Stimulated activated CD4-positive, alpha-beta T cell treated with anti-CD3 and anti-CD28 coated beads, Interleukin-4, amount 100 ng/mL, for 1 hour (primary cell): Measurements from ENCODE around the gene SCARF1.

Source experiments
- DNase-seq: peaks from one replicate; pipeline ENCODE4 v3.0.0-alpha.2; 2020

Gene SCARF1

DNA sequence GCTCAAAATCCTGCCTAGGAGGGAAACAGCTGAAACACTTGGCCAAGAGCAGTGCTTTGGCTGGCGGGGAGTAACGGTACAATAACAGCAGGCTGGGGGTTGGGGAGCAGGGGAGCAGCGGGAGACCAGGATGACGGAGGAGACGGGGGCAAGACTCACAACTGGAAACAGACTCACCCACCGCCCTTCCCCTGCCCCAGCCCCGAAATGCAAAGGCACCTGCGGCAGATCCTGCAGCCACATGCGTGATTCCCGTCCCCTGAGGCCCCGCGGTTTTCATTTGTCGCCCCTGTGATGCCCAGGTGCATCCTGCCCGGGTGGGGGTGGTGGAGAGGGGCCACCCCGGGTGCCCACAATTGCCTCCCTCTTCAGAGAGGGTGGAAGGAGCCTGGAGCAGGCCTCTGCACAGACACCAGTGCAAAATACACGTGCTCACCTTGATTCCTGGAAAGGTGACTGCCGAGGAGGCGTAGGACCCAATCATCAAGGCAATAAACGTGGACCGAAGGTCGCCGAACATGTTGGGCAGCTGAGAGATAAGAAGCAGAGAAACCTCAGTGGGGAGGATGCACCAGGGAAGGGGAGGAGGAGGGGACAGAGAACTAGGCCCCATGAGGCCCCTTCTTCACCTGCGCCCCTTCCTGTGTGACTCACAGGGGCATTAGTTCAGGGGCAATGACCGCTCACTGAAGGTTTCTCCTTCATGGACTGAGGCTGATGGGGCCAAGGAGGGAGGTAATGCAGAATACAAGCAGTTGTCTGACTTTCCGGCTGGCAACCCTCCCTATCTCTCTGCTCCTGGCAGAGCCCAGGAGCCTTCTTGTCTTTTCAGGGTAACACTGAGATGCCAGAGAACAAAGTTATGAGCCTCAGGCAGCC is 52.5 kb downstream of the SCARF1 start:
- no peak for DNase-seq

DNA sequence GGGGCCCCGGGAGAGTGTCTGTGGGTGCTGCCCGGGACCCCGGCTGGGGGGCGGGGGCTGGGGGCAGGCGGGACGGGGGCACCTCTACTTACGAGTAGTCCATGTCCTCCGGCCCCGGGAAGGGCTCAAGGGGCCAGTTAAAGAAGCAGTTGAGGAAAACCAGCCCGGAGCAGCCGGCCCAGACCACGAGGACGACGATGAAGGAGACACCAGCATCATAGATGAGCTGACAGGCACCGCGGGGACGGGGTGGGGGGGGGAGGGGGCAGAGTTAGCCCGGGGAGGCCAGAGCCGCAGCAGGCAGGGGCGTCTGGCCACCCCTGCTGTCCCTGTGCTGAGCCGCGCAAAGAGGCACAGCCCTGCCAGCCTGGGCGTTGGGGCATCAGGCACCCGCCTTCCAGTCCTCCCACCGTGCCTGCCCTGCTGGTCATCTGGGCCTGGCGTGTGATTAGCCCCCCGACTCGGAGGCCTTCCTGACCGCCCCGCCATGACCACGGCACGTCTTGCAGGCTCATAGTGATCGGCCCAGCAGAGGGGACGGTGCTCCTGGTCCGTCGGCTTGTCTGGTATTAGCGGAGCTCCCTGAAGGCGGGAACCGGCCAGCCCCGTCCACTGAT is 54.0 kb downstream of the SCARF1 start:
- DNase-seq, result no peak

DNA sequence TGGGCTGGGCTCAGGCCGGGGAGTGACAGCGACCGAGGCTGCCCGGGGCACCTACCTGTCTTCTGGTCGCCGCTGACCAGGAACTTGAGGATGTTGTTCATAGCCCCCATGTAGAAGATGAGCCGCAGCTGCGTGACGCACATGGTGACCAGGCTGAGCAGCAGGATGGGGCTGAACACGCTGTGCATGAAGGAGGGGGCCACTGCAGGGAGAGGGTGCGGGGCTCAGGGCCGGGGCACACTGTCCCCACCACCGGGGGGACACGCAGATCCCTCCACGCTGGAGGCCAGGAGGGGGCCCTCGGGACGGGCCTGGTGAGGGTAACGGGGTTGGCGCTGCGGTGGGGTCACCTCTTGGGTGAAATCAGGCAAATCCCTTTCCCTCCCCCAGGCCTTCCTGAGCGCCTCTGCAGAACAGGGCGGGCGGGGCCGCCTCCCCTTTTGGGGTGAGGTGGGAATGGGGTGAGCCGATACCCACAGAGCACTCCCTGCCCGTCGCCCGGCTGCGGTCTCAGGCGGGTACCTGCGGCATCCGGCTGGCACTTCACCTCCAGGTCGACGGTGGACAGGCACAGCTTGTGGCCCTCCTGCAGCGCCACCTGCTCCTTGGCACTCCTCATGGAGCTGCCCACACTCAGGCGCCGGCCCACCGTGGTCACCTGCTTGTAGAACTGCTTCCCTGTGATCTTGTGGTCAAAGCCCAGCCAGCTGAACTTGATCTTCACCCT is 54.6 kb downstream of the SCARF1 start:
- DNase-seq, result no peak

DNA sequence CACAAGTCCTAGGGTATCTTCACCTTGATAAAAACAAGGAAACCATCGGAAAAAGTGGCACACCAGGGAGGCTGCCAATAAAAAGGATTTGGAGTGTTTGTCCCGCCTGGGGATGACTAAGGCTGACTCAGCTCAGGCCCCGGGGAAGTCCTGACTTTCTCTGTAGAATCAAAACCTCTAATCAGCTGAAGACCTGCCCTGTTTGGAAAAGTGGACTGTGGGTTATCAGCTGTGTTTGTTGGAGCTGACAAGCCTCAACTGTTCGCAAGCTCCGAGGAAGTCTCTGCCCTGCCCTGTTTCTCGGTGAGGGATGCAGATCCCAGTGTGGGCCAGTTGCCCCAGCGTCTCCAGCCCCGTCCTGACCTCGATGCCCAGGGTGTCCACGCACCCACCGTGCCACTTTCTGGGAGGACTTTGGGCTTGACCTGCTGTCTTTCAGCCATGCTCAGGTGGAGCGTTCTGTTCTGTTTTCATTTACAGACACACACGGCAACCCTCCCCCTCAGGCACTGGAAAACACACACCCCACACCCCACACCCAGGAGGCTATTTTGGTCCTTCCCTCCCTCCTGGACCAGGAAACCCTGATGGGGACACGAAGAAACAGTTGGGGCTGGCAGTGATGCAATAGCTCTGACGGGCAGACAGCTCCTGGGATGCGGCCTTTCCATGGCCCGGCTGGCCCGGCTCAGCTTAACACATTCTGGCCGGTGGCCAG is 55.3 kb downstream of the SCARF1 start:
- DNase-seq, result no peak

DNA sequence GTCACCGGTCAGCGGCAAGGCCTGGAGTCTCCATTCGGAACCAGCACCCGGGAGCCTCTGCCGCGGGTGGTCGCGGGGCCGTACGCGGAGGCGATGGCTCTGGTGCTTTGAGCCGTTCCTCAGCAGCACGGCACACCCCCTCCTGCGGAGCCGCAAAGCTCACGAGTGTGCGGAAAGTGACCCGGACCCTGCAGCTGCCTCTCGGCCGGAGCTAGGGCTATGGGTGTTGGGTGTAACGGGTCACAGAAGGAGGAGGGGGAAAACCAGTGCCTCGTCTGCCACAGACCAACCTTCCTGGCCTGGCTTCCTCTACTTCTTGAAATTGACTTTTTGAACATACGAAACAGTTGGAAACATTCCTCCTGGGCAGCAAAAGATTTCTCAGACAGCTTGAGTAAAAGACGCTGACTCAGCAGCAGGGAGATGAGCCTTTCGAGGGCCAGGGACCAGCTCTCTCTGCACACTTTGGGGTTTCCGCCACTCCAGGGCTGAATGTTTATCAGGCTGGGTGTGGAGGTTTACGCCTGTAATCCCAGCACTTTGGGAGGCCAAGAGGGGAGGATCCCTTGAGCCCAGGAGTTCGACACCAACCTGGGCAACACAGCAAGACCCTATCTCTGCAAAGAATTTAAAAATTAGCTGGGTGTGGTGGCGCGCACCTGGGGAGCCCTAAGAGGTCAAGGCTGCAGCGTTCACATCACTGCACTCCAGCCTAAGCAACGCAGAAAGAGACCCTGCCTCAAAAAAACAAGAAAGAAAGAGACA is 56.5 kb downstream of the SCARF1 start:
- DNase-seq, result no peak

DNA sequence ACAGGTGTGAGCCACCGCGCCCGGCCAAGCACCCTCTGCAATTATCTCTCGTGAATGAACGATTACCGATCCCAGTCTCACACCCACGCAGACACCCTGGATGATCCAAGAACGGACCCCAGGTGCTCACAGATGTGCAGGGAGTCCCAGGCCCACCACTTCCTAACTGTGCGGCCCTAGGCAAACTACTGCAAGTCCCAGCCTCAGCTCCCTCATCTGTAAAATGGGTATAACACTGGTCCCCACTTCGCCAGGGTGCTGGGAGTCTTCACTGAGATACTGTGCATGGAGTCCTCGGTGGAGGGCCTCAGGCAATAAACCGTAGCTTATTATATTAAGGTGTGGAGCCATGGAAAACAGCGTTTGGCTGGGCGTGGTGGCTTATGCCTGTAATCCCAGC is 61.4 kb downstream of the SCARF1 start:
- no peak for DNase-seq
